DOHH2 (cell line): ENCODE results near the gene ZNF346.

Experiments used
- EZH2phosphoT487 ChIP-seq: fragments of 200-600 bp; sonication (generic); IDR thresholded peaks from 2 replicates; pipeline ENCODE4 v1.6.1; 2017; ENCODE audit warnings: borderline replicate concordance, mild to moderate bottlenecking, antibody characterized with exemption, low read length, moderate library complexity, mixed read lengths
- TF ChIP-seq, protein P1 (sequence below): fragments of 200-600 bp; sonication (generic); IDR thresholded peaks from one replicate; pipeline ENCODE4 v1.5.1; 2014; ENCODE audit warnings: antibody characterized with exemption, mild to moderate bottlenecking, low read depth, low read length; ENCODE audit not compliant: poor library complexity, severe bottlenecking

DNA sequence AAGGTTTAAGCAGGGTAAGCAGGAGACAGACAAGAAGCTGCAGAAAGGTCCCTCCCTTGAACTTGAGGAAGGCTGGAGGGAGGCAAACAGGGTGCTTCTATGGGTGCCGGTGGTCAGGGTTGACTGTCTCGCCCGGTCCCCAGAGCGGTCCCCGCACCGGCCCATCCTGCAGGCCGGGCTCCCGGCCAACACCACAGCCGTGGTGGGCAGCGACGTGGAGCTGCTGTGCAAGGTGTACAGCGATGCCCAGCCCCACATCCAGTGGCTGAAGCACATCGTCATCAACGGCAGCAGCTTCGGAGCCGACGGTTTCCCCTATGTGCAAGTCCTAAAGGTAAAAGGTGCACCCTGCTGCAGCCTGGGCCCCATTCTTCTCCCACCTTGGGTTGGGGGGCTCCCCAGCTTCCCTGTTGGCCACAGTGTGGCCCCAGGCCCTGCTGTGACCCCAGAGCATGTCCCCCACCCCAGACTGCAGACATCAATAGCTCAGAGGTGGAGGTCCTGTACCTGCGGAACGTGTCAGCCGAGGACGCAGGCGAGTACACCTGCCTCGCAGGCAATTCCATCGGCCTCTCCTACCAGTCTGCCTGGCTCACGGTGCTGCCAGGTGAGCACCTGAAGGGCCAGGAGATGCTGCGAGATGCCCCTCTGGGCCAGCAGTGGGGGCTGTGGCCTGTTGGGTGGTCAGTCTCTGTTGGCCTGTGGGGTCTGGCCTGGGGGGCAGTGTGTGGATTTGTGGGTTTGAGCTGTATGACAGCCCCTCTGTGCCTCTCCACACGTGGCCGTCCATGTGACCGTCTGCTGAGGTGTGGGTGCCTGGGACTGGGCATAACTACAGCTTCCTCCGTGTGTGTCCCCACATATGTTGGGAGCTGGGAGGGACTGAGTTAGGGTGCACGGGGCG lies 69.9 kb downstream of the ZNF346 start:
- TF ChIP-seq, protein P1, sequence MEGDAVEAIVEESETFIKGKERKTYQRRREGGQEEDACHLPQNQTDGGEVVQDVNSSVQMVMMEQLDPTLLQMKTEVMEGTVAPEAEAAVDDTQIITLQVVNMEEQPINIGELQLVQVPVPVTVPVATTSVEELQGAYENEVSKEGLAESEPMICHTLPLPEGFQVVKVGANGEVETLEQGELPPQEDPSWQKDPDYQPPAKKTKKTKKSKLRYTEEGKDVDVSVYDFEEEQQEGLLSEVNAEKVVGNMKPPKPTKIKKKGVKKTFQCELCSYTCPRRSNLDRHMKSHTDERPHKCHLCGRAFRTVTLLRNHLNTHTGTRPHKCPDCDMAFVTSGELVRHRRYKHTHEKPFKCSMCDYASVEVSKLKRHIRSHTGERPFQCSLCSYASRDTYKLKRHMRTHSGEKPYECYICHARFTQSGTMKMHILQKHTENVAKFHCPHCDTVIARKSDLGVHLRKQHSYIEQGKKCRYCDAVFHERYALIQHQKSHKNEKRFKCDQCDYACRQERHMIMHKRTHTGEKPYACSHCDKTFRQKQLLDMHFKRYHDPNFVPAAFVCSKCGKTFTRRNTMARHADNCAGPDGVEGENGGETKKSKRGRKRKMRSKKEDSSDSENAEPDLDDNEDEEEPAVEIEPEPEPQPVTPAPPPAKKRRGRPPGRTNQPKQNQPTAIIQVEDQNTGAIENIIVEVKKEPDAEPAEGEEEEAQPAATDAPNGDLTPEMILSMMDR, result no peak
- no peak for TF ChIP-seq EZH2phosphoT487
